IPS-20b (cell line): ENCODE measurements around the gene ROR2.

Source experiments
- H3K27ac ChIP-seq: one replicate; pipeline ENCODE4 v1.5.1; 2013; ENCODE audit warnings: low read length
- H3K27me3 ChIP-seq: 2 replicates; pipeline ENCODE4 v1.6.1; 2013; ENCODE audit warnings: mild to moderate bottlenecking, low read length, inconsistent platforms; ENCODE audit not compliant: insufficient read depth
- H3K36me3 ChIP-seq: 2 replicates; pipeline ENCODE4 v1.6.1; 2013; ENCODE audit warnings: low read depth, mild to moderate bottlenecking, inconsistent platforms, low read length, moderate library complexity; ENCODE audit not compliant: insufficient read depth
- H3K4me1 ChIP-seq: 2 replicates; pipeline ENCODE4 v1.6.1; 2013; ENCODE audit warnings: mild to moderate bottlenecking, control low read depth, inconsistent platforms, low read length, moderate library complexity; ENCODE audit not compliant: insufficient read depth
- H3K4me3 ChIP-seq: 2 replicates; pipeline ENCODE4 v1.5.1; 2013; ENCODE audit warnings: mild to moderate bottlenecking, low read length, inconsistent platforms
- H3K9ac ChIP-seq: 2 replicates; pipeline ENCODE4 v1.6.1; 2013; ENCODE audit warnings: low read depth, mild to moderate bottlenecking, inconsistent platforms, low read length, moderate library complexity
- H3K9me3 ChIP-seq: 2 replicates; pipeline ENCODE4 v1.6.1; 2013; ENCODE audit warnings: mild to moderate bottlenecking, low read depth, low read length, inconsistent platforms; ENCODE audit not compliant: insufficient read depth

ROR2 gene

DNA sequence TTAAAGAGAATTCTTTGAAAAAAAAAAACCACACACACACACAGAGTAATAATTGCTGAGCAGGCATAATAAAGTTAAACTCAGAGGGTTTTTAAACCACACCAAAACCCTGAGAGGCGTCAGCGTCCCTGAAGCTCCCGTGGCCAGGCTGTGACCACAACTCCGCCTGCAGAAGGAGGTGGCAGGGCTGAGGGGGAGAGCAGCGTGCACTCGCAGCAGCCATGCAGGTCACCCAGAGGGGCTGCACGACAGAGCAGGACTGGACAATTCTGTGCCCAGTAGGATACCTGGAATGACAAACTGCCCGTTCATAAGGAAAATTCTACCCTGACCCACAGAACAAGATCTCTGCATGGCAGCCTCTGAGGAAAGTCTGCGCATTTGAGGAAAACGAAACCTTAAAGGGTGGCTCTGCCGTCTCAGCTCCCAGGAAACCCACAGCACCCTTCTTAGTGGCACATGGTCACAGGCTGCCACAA is 44.0 kb downstream of the ROR2 start:
- Histone ChIP-seq H3K4me1 (peaks cover 8% of the 10 kb centered on the region; the same call in 1 of the 2 replicates), H3K4me3 (no peak overlapping the region), H3K27ac (no peak overlapping the region), H3K27me3 (peaks cover 28% of the 10 kb centered on the region), H3K9me3 (no peaks in the 10 kb centered on the region), H3K36me3 (no peaks in the 10 kb centered on the region), H3K9ac (no peak overlapping the region)

DNA sequence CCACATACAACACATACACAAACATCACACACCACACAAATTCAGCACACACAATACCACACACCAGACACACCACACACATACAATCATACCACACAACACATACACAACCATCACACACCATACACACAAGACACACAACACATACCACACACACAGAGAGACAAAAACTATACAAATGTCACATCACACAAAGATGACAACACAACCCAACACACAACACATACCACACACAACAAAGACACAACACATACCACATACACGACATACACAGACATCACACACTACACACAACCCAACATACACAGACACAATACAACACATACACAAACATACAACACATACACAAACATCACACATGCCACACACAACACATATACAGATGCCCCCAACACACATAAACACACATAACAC is 44.8 kb downstream of the ROR2 start:
- peaks cover 28% of the 10 kb centered on the region for H3K27me3 ChIP-seq
- H3K36me3 ChIP-seq, result no peaks in the 10 kb centered on the region
- no peak overlapping the region for H3K9ac ChIP-seq
- no peak overlapping the region for H3K27ac ChIP-seq
- H3K4me1 ChIP-seq, result peaks cover 8% of the 10 kb centered on the region; the same call in 1 of the 2 replicates
- no peak overlapping the region for H3K4me3 ChIP-seq
- H3K9me3 ChIP-seq, result no peaks in the 10 kb centered on the region

DNA sequence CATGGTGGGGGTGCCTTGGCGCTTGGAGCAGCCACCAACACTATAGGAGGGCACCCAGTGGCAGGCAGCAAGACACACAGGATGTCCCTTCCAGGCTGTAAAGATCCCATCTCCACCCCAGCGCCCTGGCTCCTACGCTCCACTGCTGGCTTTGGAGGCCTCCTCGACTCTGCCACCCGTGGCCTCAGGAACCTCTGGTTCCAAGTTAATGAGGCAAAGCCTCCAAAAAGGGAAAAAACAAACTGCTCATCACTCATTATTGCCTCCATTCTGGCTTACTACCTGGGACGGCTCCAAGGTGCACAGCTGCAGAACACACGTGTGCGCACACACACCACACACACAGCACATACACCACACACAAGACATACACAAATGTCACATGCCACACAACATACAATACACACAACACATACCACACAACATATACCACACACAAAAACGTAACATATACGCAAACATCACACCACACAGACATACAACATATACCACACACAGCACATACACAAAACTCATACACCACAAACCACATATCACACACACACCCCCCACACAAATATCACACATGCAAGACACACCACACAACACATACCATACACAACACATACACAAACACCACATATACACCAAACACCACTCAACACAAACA is 45.3 kb downstream of the ROR2 start:
- no peak overlapping the region for H3K27ac ChIP-seq
- H3K9me3 ChIP-seq, result no peaks in the 10 kb centered on the region
- no peak overlapping the region for H3K9ac ChIP-seq
- no peaks in the 10 kb centered on the region for H3K36me3 ChIP-seq
- no peak overlapping the region for H3K4me3 ChIP-seq
- peaks cover 28% of the 10 kb centered on the region for H3K27me3 ChIP-seq
- H3K4me1 ChIP-seq, result peaks cover 12% of the 10 kb centered on the region; the same call in 1 of the 2 replicates

DNA sequence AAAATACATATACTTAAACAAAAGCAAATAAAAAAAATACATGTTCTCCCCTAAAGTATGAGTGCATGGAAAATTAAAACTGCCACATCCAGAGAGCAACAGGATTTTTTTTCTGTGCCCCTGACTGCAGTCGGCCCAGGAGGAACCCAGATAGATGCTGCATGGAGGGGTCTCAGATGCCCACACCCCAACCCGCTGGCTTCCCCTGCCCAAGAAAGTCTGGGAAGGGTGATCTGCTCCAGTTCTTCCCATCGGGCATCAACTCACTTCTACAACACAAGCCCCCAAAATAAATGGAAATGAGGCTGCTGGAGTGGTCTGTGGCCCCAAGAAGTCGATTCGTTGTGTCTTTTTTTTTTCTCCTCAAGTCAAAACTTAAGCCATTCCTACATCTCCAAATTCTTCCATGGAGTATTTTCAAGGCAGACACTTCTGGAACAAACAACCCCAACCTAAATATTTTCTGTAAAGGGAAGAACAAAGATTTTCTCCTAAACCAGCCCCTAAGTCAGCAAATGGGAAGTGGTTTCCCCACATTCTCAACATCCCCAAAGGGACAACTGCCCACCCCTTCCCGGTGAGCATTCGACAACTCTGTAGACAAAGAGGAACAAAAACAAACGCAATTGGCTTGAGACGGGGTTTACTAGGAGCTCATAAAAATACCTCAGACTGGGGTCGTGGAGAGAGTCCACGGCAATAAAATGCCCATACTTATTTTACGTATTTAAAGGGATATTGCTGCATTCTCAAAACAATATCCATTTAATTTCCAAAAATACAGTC is 46.7 kb downstream of the ROR2 start:
- H3K9ac ChIP-seq, result no peak overlapping the region
- H3K4me1 ChIP-seq, result peaks cover 19% of the 10 kb centered on the region; the same call in 1 of the 2 replicates
- no peak overlapping the region for H3K4me3 ChIP-seq
- no peaks in the 10 kb centered on the region for H3K9me3 ChIP-seq
- H3K27me3 ChIP-seq, result peaks cover 24% of the 10 kb centered on the region
- H3K36me3 ChIP-seq, result no peaks in the 10 kb centered on the region
- H3K27ac ChIP-seq, result no peak overlapping the region

DNA sequence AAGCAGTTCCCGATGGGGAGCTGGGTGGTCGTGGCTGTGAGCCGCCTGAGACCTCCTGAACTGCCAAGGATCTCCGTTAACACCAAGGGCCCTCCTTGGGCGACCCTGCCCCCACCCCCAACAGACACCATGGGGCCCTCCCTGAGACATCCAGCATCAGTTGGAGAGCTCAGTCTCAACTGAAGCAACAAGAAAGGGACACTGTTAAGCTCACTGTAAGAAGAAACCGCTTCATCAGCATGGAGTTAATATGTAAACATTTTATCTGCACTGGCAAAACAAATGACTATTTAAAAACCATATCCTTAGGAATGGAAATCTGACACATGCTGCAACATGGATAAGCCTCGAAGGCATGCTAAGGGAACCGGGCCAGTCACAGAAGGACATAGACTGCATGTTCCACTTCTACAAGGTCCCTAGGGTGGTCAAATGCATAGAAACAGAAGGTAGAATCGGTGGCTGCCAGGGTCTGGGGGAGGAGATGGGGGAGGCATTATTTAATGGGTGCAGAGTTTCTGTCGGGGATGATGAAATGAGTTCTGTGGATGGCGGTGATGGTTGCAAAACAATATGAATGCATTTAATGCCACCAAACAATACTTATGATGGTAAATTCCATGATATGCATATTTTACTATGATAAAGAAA is 47.4 kb downstream of the ROR2 start:
- Histone ChIP-seq H3K9me3 (no peaks in the 10 kb centered on the region), H3K4me1 (peaks cover 17% of the 10 kb centered on the region; the same call in 1 of the 2 replicates), H3K4me3 (no peak overlapping the region), H3K27ac (no peak overlapping the region), H3K9ac (no peak overlapping the region), H3K27me3 (peaks cover 24% of the 10 kb centered on the region), H3K36me3 (no peaks in the 10 kb centered on the region)

DNA sequence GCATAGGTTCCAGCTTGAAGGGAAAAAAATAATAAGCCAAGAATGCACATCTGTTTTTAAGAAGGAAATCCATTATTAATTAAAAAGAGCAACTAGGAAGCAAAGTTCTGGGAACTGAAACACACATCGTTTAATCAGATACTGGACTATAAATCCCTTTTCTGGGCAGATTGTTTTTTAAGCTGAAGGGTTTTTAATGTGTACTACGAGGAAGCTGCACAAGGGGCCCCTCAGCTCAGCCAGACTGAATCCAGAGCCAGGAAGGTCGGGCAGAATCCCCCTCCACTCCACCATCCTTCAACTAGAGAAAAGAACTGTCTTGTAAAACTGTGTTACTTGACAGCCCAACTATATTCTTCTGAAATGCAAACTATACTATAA is 49.2 kb downstream of the ROR2 start:
- H3K36me3 ChIP-seq, result no peaks in the 10 kb centered on the region
- no peak overlapping the region for H3K27ac ChIP-seq
- no peaks in the 10 kb centered on the region for H3K9me3 ChIP-seq
- 0 out of 2 replicates have a peak, but pooled peaks cover 8% of the 10 kb centered on the region for H3K27me3 ChIP-seq
- peaks cover 17% of the 10 kb centered on the region; the same call in 1 of the 2 replicates for H3K4me1 ChIP-seq
- no peak overlapping the region for H3K9ac ChIP-seq
- no peak overlapping the region for H3K4me3 ChIP-seq

DNA sequence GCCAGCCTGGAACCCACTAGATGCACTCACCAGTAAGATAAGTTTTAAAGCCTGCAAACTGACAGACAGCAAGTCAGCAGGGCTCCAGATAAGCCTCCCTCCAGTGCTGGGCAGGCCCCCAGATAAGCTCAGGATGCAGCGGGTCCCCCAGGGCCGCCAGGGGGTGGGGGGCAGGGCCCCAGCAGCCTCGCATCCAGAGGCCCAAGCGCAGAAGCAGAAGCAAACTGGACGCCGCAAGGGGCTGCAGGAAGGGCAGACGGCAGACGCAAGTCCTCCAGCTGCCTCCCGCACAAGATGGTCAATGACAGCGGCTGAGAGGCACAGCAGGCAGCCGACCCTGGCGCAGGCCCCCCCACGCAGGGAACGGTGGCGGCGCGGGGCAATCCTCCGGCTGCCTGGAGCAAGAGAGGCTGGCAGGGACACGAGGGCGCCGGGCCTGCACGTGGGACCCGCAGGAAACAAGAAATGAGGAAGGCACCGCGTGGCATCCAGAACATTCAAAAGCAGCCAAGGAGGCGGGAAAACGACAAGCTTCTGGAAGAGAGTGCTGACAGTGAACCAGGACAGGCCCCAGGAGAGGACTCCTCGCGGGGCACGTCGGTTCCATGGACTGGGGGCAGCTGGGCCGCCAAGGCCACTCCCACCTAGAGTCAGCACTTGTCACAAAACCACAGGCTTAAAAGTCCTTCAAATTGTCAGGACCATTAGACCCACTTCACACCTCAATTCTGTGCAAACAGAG is 49.8 kb downstream of the ROR2 start:
- H3K9ac ChIP-seq, result no peak overlapping the region
- no peak overlapping the region for H3K27ac ChIP-seq

DNA sequence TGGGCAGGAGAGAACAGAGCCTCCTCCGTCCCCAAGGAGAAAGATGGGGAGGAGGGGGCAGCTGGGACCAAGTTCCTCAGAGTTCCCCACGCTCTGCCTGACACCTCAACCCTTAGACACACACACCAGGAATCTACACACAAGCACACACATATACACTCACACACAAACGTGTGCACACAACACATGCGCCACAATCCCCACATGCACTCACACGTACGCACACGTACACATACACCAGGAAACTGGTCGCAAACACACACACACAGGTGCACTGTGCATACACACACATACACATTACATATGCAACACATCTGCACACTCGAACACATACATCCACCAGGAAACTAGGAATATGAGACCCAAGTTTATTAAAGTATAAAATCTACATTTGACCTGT is 50.4 kb downstream of the ROR2 start:
- H3K4me3 ChIP-seq, result no peak overlapping the region

More for the DNA sequence above, 49.8 kb downstream of the ROR2 start:
- H3K4me1 ChIP-seq, result peaks cover 17% of the 10 kb centered on the region; the same call in 1 of the 2 replicates
- H3K4me3 ChIP-seq, result no peak overlapping the region
- no peaks in the 10 kb centered on the region for H3K9me3 ChIP-seq
- 0 out of 2 replicates have a peak, but pooled peaks cover 7% of the 10 kb centered on the region for H3K27me3 ChIP-seq
- H3K36me3 ChIP-seq, result no peaks in the 10 kb centered on the region

DNA sequence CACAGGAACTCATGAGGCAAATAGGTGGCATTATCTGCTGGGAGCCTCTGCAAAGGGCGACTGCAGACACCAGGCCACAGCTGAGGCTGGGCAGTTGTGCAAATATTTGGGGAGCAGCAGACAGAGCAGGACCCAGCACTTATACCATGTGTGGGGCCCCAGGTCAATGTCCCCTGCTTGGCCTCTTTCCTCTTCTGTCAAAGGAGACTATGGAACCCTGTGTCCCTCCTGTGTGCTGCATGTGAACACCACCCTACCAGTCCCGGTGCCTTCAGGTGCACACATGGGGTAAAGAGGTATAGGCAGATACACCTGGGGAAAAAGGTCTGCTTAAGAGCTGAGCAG is 50.8 kb downstream of the ROR2 start:
- no peak overlapping the region for H3K9ac ChIP-seq
- no peak overlapping the region for H3K27ac ChIP-seq
- H3K4me3 ChIP-seq, result no peak overlapping the region
- H3K9me3 ChIP-seq, result no peaks in the 10 kb centered on the region
- H3K36me3 ChIP-seq, result no peaks in the 10 kb centered on the region
- peaks cover 26% of the 10 kb centered on the region; the same call in 1 of the 2 replicates for H3K4me1 ChIP-seq
- H3K27me3 ChIP-seq, result 0 out of 2 replicates have a peak, but pooled peaks cover 7% of the 10 kb centered on the region

More for the DNA sequence above, 50.4 kb downstream of the ROR2 start:
- Histone ChIP-seq H3K36me3 (no peaks in the 10 kb centered on the region), H3K4me1 (peaks cover 21% of the 10 kb centered on the region; the same call in 1 of the 2 replicates), H3K27me3 (0 out of 2 replicates have a peak, but pooled peaks cover 7% of the 10 kb centered on the region), H3K27ac (no peak overlapping the region), H3K9ac (no peak overlapping the region), H3K9me3 (no peaks in the 10 kb centered on the region)

DNA sequence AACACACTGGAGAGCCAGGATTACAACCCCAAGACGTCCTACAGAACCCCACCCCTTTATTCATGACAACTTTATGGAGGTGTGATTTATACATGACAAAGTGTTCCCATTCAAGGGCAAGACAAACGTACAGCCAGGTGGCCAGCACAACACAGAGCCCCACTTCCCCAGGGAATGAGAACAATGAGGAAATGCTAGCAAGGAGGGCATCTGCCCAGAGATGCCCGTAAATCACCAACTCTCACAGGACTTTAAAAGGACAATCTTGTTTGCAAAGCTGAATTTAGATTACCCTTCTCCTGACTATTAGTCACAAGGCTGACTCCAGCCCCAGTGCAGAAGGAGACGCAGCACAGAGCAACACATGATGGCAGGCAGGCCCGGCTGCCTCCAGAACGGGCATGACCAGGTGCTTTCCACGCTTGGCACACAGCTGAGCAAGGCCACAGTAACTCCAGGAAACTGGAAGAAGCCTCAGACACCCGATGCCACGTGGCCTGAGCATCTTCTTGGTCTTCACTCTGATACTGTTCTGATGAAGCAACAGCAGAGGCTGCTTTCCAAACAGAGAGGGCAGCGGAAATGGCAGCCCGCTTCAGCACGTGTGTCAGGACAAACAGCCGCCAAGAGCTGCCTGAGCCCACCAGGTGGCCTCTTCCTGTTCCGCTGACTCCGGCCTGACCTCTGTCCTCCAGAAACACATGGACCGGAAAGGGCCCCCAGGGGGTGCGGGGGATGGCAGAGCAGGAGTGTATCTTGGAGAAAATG is 51.4 kb downstream of the ROR2 start:
- Histone ChIP-seq H3K4me3 (no peak overlapping the region), H3K27me3 (0 out of 2 replicates have a peak, but pooled peaks cover 7% of the 10 kb centered on the region), H3K9me3 (no peaks in the 10 kb centered on the region), H3K4me1 (peaks cover 25% of the 10 kb centered on the region; the same call in 1 of the 2 replicates), H3K36me3 (no peaks in the 10 kb centered on the region), H3K27ac (no peak overlapping the region), H3K9ac (no peak overlapping the region)
